Endothelial cell of umbilical vein (primary cell): ENCODE measurements around the gene MORF4L1. TPM values are rescaled to one million over a fixed set of nuclear protein-coding genes. Genes with fewer than 3 reads are reported as not detected.

Source experiments
- BruUV-seq: library from RNA; stranded (reverse); fragments of 400-500 nt; replicated peaks from 2 replicates; lab custom pipeline; 2021; lab: Mats Ljungman, UMichigan
- CTCF ChIA-PET: fragments of 300-600, 350-600 bp; sonication (Branson Sonifier 250); formaldehyde crosslinking; loops from one replicate; lab custom pipeline; 2021; ENCODE audit warnings: antibody characterized with exemption, inconsistent platforms; lab: Charles Lee
- POLR2A ChIA-PET: fragments of 300-600, 350-600 bp; sonication (Branson Sonifier 250); formaldehyde crosslinking; loops from one replicate; lab custom pipeline; 2021; ENCODE audit warnings: antibody characterized with exemption, inconsistent platforms; lab: Charles Lee
- DNase-seq: peaks from one replicate; pipeline ENCODE4 v3.0.0-alpha.2; 2011; ENCODE audit warnings: low read depth, low spot score
- FAIRE-seq: peaks from 2 replicates; lab custom pipeline; 2011; peaks lifted over from hg19 to GRCh38; lab: Jason Lieb, UNC
- H2AFZ ChIP-seq: 2 replicates; pipeline ENCODE4 v1.6.0; 2012; ENCODE audit warnings: low read depth, low read length, control low read depth, inconsistent platforms
- H3K27ac ChIP-seq: 2 replicates; pipeline ENCODE4 v1.5.1; 2011; ENCODE audit warnings: low read depth, mild to moderate bottlenecking, control low read depth, low read length, moderate library complexity; ENCODE audit not compliant: insufficient read depth
- H3K27me3 ChIP-seq, 2 experiments: 2 replicates each; pipeline versions ENCODE4 v1.6.0 to v1.6.1; 2011; ENCODE audit warnings: low read length in 2 of 2, mixed read lengths in 1 of 2; ENCODE audit not compliant: control insufficient read depth in 2 of 2, insufficient read depth in 2 of 2
- H3K36me3 ChIP-seq, 2 experiments: 2 replicates in 1 of 2; 3 replicates in 1 of 2; pipeline ENCODE4 v1.5.1; 2011; ENCODE audit warnings: low read length in 2 of 2, mild to moderate bottlenecking in 1 of 2, moderate library complexity in 1 of 2; ENCODE audit not compliant: control insufficient read depth in 2 of 2, insufficient read depth in 2 of 2; ENCODE audit errors: extremely low read depth in 1 of 2
- H3K4me1 ChIP-seq: 3 replicates; pipeline ENCODE4 v1.5.1; 2011; ENCODE audit warnings: mild to moderate bottlenecking, low read length; ENCODE audit not compliant: control insufficient read depth, insufficient read depth; ENCODE audit errors: extremely low read depth
- H3K4me2 ChIP-seq: 2 replicates; pipeline ENCODE4 v1.6.1; 2011; ENCODE audit warnings: low read length, control low read depth, mixed read lengths; ENCODE audit not compliant: insufficient read depth
- H3K4me3 ChIP-seq, 3 experiments: fragments of 200-600 bp in 1 of 3; sonication (generic), shearing (Covaris generic) in 1 of 3; replicated peaks in 1 of 3; 2 replicates each; pipeline ENCODE4 v1.5.1; 2011 to 2016; ENCODE audit warnings: control low read depth in 3 of 3, low read length in 3 of 3, mild to moderate bottlenecking in 2 of 3, inconsistent platforms in 1 of 3, low read depth in 1 of 3, moderate library complexity in 1 of 3; ENCODE audit not compliant: insufficient read depth in 1 of 3
- H3K79me2 ChIP-seq: 2 replicates; pipeline ENCODE4 v1.6.0; 2012; ENCODE audit warnings: low read length, inconsistent platforms; ENCODE audit not compliant: control insufficient read depth, insufficient read depth
- H3K9ac ChIP-seq: replicated peaks from 2 replicates; pipeline ENCODE3; 2011; ENCODE audit warnings: low read length, control low read depth; ENCODE audit not compliant: insufficient read depth; ENCODE audit errors: extremely low read depth
- H3K9me1 ChIP-seq: replicated peaks from 3 replicates; pipeline ENCODE4 v1.6.0; 2011; ENCODE audit warnings: mild to moderate bottlenecking, low read length; ENCODE audit not compliant: control insufficient read depth, insufficient read depth; ENCODE audit errors: extremely low read depth
- H3K9me3 ChIP-seq: replicated peaks from 2 replicates; pipeline ENCODE4 v1.5.1; 2012; ENCODE audit warnings: low read length, inconsistent platforms; ENCODE audit not compliant: control insufficient read depth, insufficient read depth
- H4K20me1 ChIP-seq: replicated peaks from 2 replicates; pipeline ENCODE3; 2011; ENCODE audit warnings: mild to moderate bottlenecking, low read length; ENCODE audit not compliant: control insufficient read depth, insufficient read depth; ENCODE audit errors: extremely low read depth
- EZH2 ChIP-seq: IDR thresholded peaks from 2 replicates; pipeline ENCODE4 v1.6.1; 2012; ENCODE audit warnings: borderline replicate concordance, low read depth, mild to moderate bottlenecking, moderate library complexity, low read length, inconsistent platforms; ENCODE audit not compliant: severe bottlenecking
- FOS ChIP-seq: IDR thresholded peaks from 2 replicates; pipeline ENCODE4 v1.6.1; 2011; ENCODE audit warnings: mild to moderate bottlenecking, low read length, moderate library complexity, borderline replicate concordance; ENCODE audit not compliant: insufficient read depth
- GATA2 ChIP-seq: IDR thresholded peaks from 2 replicates; pipeline ENCODE4 v1.7.0; 2011; ENCODE audit warnings: low read depth, mild to moderate bottlenecking, moderate library complexity, mixed read lengths, low read length; ENCODE audit not compliant: insufficient read length, insufficient read depth
- JUN ChIP-seq: IDR thresholded peaks from 2 replicates; pipeline ENCODE4 v1.6.1; 2011; ENCODE audit warnings: borderline replicate concordance, low read depth; ENCODE audit not compliant: insufficient read length, insufficient read depth
- MYC ChIP-seq: IDR thresholded peaks from one replicate; pipeline ENCODE4 v1.6.1; 2011; ENCODE audit warnings: mild to moderate bottlenecking, low read depth, low read length
- POLR2A ChIP-seq: IDR thresholded peaks from 2 replicates; pipeline ENCODE4 v1.6.1; 2012; ENCODE audit warnings: low read depth, mild to moderate bottlenecking, control low read depth, low read length
- POLR2AphosphoS5 ChIP-seq: IDR thresholded peaks from 2 replicates; pipeline ENCODE4 v1.6.1; 2012; ENCODE audit warnings: low read depth, mild to moderate bottlenecking, control low read depth, low read length, moderate library complexity; ENCODE audit not compliant: insufficient read depth
- dilution Hi-C: fragments of 300-500 bp; cut with MboI; formaldehyde crosslinking; loops from one replicate; pipeline ENCODE4 v1.15.0; 2019; ENCODE audit warnings: low sequenced_read_pairs; ENCODE audit not compliant: extremely low pct_ligation_motif_present
- intact Hi-C: fragments of 100-400 bp; cut with micrococcal nuclease; formaldehyde crosslinking; loops from one replicate; pipeline ENCODE4 v1.10.0; 2022
- polyA plus RNA-seq, 4 experiments: library from polyadenylated mRNA; depleted of rRNA in 3 of 4; stranded (reverse) in 3 of 4; unstranded in 1 of 4; fragments of >200 nt; gene quantifications; 2 replicates each; pipeline versions ENCODE4 v1.2.1 to v1.2.3, GENCODE V29; 2011 to 2012; ENCODE audit warnings: missing spikeins in 1 of 4
- total RNA-seq: library from RNA; stranded (reverse); gene quantifications from 2 replicates; pipeline ENCODE4 v1.2.3, GENCODE V29; 2021
- TF ChIP-seq, protein P1 (sequence below), 2 donors: IDR thresholded peaks; 1 replicate in 1 of 2; 2 replicates in 1 of 2; pipeline ENCODE4 v1.5.1; 2011; ENCODE audit warnings: low read length in 2 of 2, mild to moderate bottlenecking in 2 of 2, moderate library complexity in 2 of 2, control low read depth in 1 of 2, inconsistent platforms in 1 of 2, low read depth in 1 of 2; ENCODE audit not compliant: insufficient read depth in 1 of 2; ENCODE audit errors: extremely low read depth in 1 of 2
- TF ChIP-seq, protein P2 (sequence below): IDR thresholded peaks from 2 replicates; pipeline ENCODE4 v1.6.1; 2011; ENCODE audit not compliant: insufficient read depth, insufficient read length

The MORF4L1 gene
- total and polyA plus RNA-seq, 2 donors (not counting 3 experiments of a cell fraction or from before 2014, with no cell fraction given), result 164 to 404 TPM

DNA sequence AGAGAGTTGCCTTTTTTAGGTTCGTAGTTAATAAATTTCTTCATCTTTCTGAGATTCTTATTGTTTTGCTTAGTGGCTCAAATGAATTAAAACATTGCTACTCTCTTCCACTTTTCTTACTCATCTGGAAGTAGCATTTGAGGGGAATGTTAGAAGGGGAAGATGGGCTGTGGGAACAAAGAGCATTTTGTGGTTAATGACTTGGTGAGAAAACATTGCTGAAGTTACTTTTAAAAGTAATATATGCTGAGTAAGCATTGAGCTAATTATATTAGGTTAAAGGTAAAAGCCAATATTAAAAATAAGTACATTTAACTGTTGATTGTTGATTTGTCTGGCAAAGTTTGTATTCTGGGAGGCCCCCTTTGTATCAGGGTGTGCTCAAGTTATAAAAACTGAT, 5.7 kb downstream of the MORF4L1 start:
- H3K9me1 ChIP-seq, result no peaks in the 10 kb centered on the region
- no peaks in the 10 kb centered on the region for H3K9me3 ChIP-seq
- no peak for FAIRE-seq
- no TSS peak for BruUV-seq
- peaks cover 100% of the 10 kb centered on the region for H3K79me2 ChIP-seq
- ChIA-PET POLR2A (no interaction called here), CTCF (no interaction called here)
- H3K27ac ChIP-seq, result no peak overlapping the region
- DNase-seq, result no peak
- H3K9ac ChIP-seq, result no peak overlapping the region
- peaks cover 0 to 12% of the 10 kb centered on the region in 2 experiments for H3K36me3 ChIP-seq
- H4K20me1 ChIP-seq, result peaks cover 46% of the 10 kb centered on the region
- no peak for TF ChIP-seq POLR2A
- TF ChIP-seq, protein P1, sequence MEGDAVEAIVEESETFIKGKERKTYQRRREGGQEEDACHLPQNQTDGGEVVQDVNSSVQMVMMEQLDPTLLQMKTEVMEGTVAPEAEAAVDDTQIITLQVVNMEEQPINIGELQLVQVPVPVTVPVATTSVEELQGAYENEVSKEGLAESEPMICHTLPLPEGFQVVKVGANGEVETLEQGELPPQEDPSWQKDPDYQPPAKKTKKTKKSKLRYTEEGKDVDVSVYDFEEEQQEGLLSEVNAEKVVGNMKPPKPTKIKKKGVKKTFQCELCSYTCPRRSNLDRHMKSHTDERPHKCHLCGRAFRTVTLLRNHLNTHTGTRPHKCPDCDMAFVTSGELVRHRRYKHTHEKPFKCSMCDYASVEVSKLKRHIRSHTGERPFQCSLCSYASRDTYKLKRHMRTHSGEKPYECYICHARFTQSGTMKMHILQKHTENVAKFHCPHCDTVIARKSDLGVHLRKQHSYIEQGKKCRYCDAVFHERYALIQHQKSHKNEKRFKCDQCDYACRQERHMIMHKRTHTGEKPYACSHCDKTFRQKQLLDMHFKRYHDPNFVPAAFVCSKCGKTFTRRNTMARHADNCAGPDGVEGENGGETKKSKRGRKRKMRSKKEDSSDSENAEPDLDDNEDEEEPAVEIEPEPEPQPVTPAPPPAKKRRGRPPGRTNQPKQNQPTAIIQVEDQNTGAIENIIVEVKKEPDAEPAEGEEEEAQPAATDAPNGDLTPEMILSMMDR (IDR thresholded peaks at IDR 0.05; ENCODE audit: extremely low read depth in 1 of 2, insufficient read depth in 1 of 2, low read depth in 1 of 2, low read length in 2 of 2), result no peak
- peaks cover 18% of the 10 kb centered on the region for H3K4me1 ChIP-seq
- H3K4me2 ChIP-seq, result peak overlapping the region; percentile 49
- no peak overlapping the region for H3K4me3 ChIP-seq
- intact Hi-C loops (no loop called here), dilution Hi-C loops (no loop called here)
- H2AFZ ChIP-seq, result no peak overlapping the region
- no peaks in the 10 kb centered on the region for H3K27me3 ChIP-seq

DNA sequence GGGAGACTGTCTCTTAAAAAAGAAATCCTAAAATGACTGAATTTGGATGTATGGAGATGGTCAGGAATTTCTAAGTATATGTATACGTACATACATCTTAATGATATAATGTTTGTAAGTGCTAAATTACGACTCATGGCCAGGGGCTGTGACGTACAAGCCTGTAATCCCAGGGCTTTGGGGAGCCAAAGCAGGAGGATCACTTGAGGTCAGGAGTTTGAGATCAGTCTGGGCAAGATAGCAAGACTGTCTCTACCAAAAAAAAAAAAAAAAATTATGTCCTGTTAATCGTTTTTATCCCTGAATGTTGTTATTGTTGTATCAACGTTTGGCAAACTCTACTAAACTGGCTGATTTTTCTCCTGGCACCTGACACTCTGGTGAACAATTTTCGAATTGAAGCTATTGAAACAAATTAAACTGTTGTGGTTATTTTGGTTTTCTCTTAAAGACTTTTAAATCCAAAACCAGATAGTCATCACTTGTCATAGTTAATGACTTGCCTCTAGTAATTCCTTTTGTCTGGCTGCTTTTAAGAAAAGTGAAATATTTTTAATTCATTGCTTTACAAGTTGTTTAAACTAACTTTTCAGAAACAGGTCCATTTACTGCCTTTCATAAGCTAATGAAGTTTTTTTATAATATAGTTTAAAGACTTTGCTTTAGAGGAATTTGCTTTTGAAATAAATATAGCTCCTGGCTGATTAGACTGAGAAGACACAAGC, 7.0 kb downstream of the MORF4L1 start:
- FAIRE-seq, result no peak
- no peaks in the 10 kb centered on the region for H3K9me3 ChIP-seq
- dilution Hi-C loops (no loop called here), intact Hi-C loops (no loop called here)
- TF ChIP-seq JUN (no peak), GATA2 (no peak), EZH2 (no peak), MYC (no peak), FOS (no peak), POLR2AphosphoS5 (no peak), POLR2A (no peak)
- TF ChIP-seq, protein P2, sequence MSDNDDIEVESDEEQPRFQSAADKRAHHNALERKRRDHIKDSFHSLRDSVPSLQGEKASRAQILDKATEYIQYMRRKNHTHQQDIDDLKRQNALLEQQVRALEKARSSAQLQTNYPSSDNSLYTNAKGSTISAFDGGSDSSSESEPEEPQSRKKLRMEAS, result no peak
- TF ChIP-seq, protein P1 (IDR thresholded peaks at IDR 0.05; ENCODE audit: extremely low read depth in 1 of 2, insufficient read depth in 1 of 2, low read depth in 1 of 2, low read length in 2 of 2), result no peak
- H3K4me2 ChIP-seq, result peak overlapping the region; percentile 21
- peaks cover 0 to 13% of the 10 kb centered on the region in 2 experiments for H3K36me3 ChIP-seq
- no TSS peak for BruUV-seq
- H3K79me2 ChIP-seq, result peaks cover 100% of the 10 kb centered on the region
- no peaks in the 10 kb centered on the region for H3K9me1 ChIP-seq
- no peak overlapping the region for H3K9ac ChIP-seq
- H3K27me3 ChIP-seq, result no peaks in the 10 kb centered on the region
- ChIA-PET CTCF (interaction anchor here (0.7 kb wide), 1 partner anchor 20 kb away, joined by 4 read pairs; no protein-coding TSS in a partner anchor), POLR2A (no interaction called here)
- H4K20me1 ChIP-seq, result peaks cover 44% of the 10 kb centered on the region
- H2AFZ ChIP-seq, result no peak overlapping the region
- no peak overlapping the region for H3K4me3 ChIP-seq
- DNase-seq, result no peak
- no peak overlapping the region for H3K27ac ChIP-seq
- peaks cover 18% of the 10 kb centered on the region for H3K4me1 ChIP-seq
